ENCODE measurements around the gene MRPL46. TPM values are rescaled to one million over a fixed set of nuclear protein-coding genes. Genes with fewer than 3 reads are reported as not detected.

MRPL46 gene
- total and polyA plus RNA-seq, 2 of the 4 experiments (the other 2 are of a cell fraction): 14.2 to 24.2 TPM

GRCh38 chr15:88463870-88464532, 3.2 kb downstream of the MRPL46 start:
- no peak overlapping the region for H3K4ac ChIP-seq (ENCODE audit: low read depth, low read length)
- DNase-seq (no peak), ATAC-seq (ENCODE audit: low read depth) (no peak)
- TF ChIP-seq SMC3 (IDR thresholded peaks at IDR 0.05; ENCODE audit: low read depth, low read length): no peak
- no peak for TF ChIP-seq CTCF (conservative IDR thresholded peaks at IDR 0.05; ENCODE audit: low read depth, low read length)
- no peak for TF ChIP-seq MXI1 (IDR thresholded peaks at IDR 0.05; ENCODE audit: borderline replicate concordance, low read depth, low read length)
- no peak for TF ChIP-seq RCOR1 (IDR thresholded peaks at IDR 0.05; ENCODE audit: insufficient replicate concordance, low read length)
- TF ChIP-seq USF2 (IDR thresholded peaks at IDR 0.05; ENCODE audit: low read depth, low read length): no peak
- TF ChIP-seq CHD1 (IDR thresholded peaks at IDR 0.05; ENCODE audit: low read depth, low read length): no peak
- no peak for TF ChIP-seq MAZ (IDR thresholded peaks at IDR 0.05; ENCODE audit: borderline replicate concordance, low read depth, low read length)
- TF ChIP-seq CEBPB (IDR thresholded peaks at IDR 0.05; ENCODE audit: low read depth, low read length): no peak
- TF ChIP-seq ELK1 (IDR thresholded peaks at IDR 0.05; ENCODE audit: borderline replicate concordance, low read depth, low read length): no peak
- H2BK5ac ChIP-seq (ENCODE audit: low read depth, low read length, poor library complexity, severe bottlenecking): no peak overlapping the region
- H2BK120ac ChIP-seq (ENCODE audit: low read depth, low read length): no peak overlapping the region
- H4K5ac ChIP-seq (ENCODE audit: low read depth, low read length): no peak overlapping the region
- no TSS peak for BruUV-seq (replicated peaks)
- H3K9me1 ChIP-seq (ENCODE audit: insufficient read depth, low read length): peaks cover 4% of the 10 kb centered on the region; the same call in 1 of the 2 replicates
- ChIA-PET CTCF (interaction anchor here (1.0 to 1.1 kb wide), 2 partner anchors 9 to 14 kb away, joined by 4 read pairs; no protein-coding TSS in a partner anchor), POLR2A (ENCODE audit: unreplicated experiment) (no interaction called here)
- H4K20me1 ChIP-seq (ENCODE audit: insufficient read depth, low read length): no peaks in the 10 kb centered on the region
- no peak overlapping the region for H3K9ac ChIP-seq (ENCODE audit: low read depth, low read length)
- H3K23ac ChIP-seq (ENCODE audit: low read depth, low read length): no peak overlapping the region
- no peak overlapping the region for H4K91ac ChIP-seq (ENCODE audit: insufficient read depth, low read depth, low read length)
- no peaks in the 10 kb centered on the region for H3K27me3 ChIP-seq (ENCODE audit: control insufficient read depth, insufficient read depth, low read length)
- no peak overlapping the region for H2AFZ ChIP-seq (replicated peaks; ENCODE audit: low read length, poor library complexity)
- intact Hi-C loops (cut with micrococcal nuclease): no loop called here
- H3K4me3 ChIP-seq (ENCODE audit: insufficient read depth, low read depth, low read length): no peak overlapping the region
- H3K18ac ChIP-seq (ENCODE audit: low read depth, low read length): no peak overlapping the region
- H3K4me2 ChIP-seq (ENCODE audit: low read depth, low read length): no peak overlapping the region
- no peaks in the 10 kb centered on the region for H3K9me3 ChIP-seq (ENCODE audit: control insufficient read depth, insufficient read depth, low read length)
- no peak overlapping the region for H2AK5ac ChIP-seq (ENCODE audit: low read depth, low read length)
- H3K14ac ChIP-seq (replicated peaks; ENCODE audit: low read depth, low read length): no peak overlapping the region
- in situ Hi-C loops (cut with MboI; ENCODE audit: low sequenced_read_pairs): no loop called here
- no peak overlapping the region for H2AK9ac ChIP-seq (replicated peaks; ENCODE audit: low read depth, low read length, poor library complexity)
- H3K56ac ChIP-seq (ENCODE audit: extremely low read depth, insufficient read depth, low read length): no peak overlapping the region
- WGBS, 2 experiments (ENCODE audit: extremely low coverage in 2 of 2, insufficient read length in 1 of 2): no CpG with 5 or more reads among the region's 2 CpGs
- H3K36me3 ChIP-seq (ENCODE audit: control insufficient read depth, insufficient read depth, low read length): peaks cover 19% of the 10 kb centered on the region
- no peak overlapping the region for H3K27ac ChIP-seq (ENCODE audit: insufficient read depth, low read length)
- H3K79me1 ChIP-seq (ENCODE audit: low read depth in 1 of 2, low read length in 2 of 2): peaks cover 21 to 34% of the 10 kb centered on the region in 2 experiments
- peaks cover 7% of the 10 kb centered on the region for H3K4me1 ChIP-seq (ENCODE audit: control insufficient read depth, insufficient read depth, low read length)
- H2BK15ac ChIP-seq (ENCODE audit: low read depth, low read length): no peak overlapping the region
- no peak overlapping the region for H2BK20ac ChIP-seq (ENCODE audit: low read depth, low read length)
- H4K8ac ChIP-seq (ENCODE audit: low read depth in 2 of 2, low read length in 2 of 2): no peak overlapping the region
- dilution Hi-C loops (cut with HindIII; ENCODE audit: low sequenced_read_pairs, unreplicated experiment): no loop called here
